ENCODE data around the gene POLR3E. TPM values are rescaled to one million over a fixed set of nuclear protein-coding genes. Genes with fewer than 3 reads are reported as not detected.

Gene POLR3E
- total RNA-seq, 1 experiment from 2014 or later, result 95.2 TPM

GRCh38 chr16:22282254-22282892, 14.8 kb upstream of the POLR3E start:
- Mint-ChIP-seq H3K27me3 (ENCODE audit: unreplicated experiment) (no peaks in the 10 kb centered on the region), H3K4me3 (ENCODE audit: low read depth, unreplicated experiment) (no peak overlapping the region), H3K4me1 (ENCODE audit: low read depth, unreplicated experiment) (no peaks in the 10 kb centered on the region), H3K27ac (ENCODE audit: unreplicated experiment) (no peak overlapping the region), H3K9me3 (ENCODE audit: low read depth, unreplicated experiment) (no peaks in the 10 kb centered on the region), H3K36me3 (ENCODE audit: insufficient read depth, unreplicated experiment) (peaks cover 36% of the 10 kb centered on the region)
- BruUV-seq (replicated peaks), result no TSS peak
- no peak for DNase-seq
- TF ChIP-seq CTCF (IDR thresholded peaks at IDR 0.05; ENCODE audit: unreplicated experiment), result no peak
- intact Hi-C loops (cut with micrococcal nuclease; ENCODE audit: unreplicated experiment), result no loop called here
- CTCF ChIA-PET, result interaction anchor here (0.6 kb wide), 1 partner anchor 1082 kb away, joined by 4 read pairs; no protein-coding TSS in a partner anchor

GRCh38 chr16:22284637-22285036, 12.6 kb upstream of the POLR3E start:
- intact Hi-C loops (cut with micrococcal nuclease; ENCODE audit: unreplicated experiment), result no loop called here
- H3K9me3 Mint-ChIP-seq (ENCODE audit: low read depth, unreplicated experiment), result no peaks in the 10 kb centered on the region
- no peak overlapping the region for H3K4me3 Mint-ChIP-seq (ENCODE audit: low read depth, unreplicated experiment)
- no peaks in the 10 kb centered on the region for H3K27me3 Mint-ChIP-seq (ENCODE audit: unreplicated experiment)
- no peak for TF ChIP-seq CTCF (IDR thresholded peaks at IDR 0.05; ENCODE audit: unreplicated experiment)
- no TSS peak for BruUV-seq (replicated peaks)
- peaks cover 37% of the 10 kb centered on the region for H3K36me3 Mint-ChIP-seq (ENCODE audit: insufficient read depth, unreplicated experiment)
- DNase-seq, result no peak
- H3K4me1 Mint-ChIP-seq (ENCODE audit: low read depth, unreplicated experiment), result no peaks in the 10 kb centered on the region
- CTCF ChIA-PET, result no interaction called here
- H3K27ac Mint-ChIP-seq (ENCODE audit: unreplicated experiment), result no peak overlapping the region

GRCh38 chr16:22285080-22285479, 12.1 kb upstream of the POLR3E start:
- no peak for DNase-seq
- Mint-ChIP-seq H3K27ac (ENCODE audit: unreplicated experiment) (no peak overlapping the region), H3K9me3 (ENCODE audit: low read depth, unreplicated experiment) (no peaks in the 10 kb centered on the region), H3K27me3 (ENCODE audit: unreplicated experiment) (no peaks in the 10 kb centered on the region), H3K4me3 (ENCODE audit: low read depth, unreplicated experiment) (no peak overlapping the region), H3K36me3 (ENCODE audit: insufficient read depth, unreplicated experiment) (peaks cover 34% of the 10 kb centered on the region), H3K4me1 (ENCODE audit: low read depth, unreplicated experiment) (no peaks in the 10 kb centered on the region)
- CTCF ChIA-PET, result no interaction called here
- BruUV-seq (replicated peaks), result no TSS peak
- intact Hi-C loops (cut with micrococcal nuclease; ENCODE audit: unreplicated experiment), result no loop called here
- TF ChIP-seq CTCF (IDR thresholded peaks at IDR 0.05; ENCODE audit: unreplicated experiment), result no peak

GRCh38 chr16:22291020-22291419, 6.2 kb upstream of the POLR3E start:
- Mint-ChIP-seq H3K27ac (ENCODE audit: unreplicated experiment) (no peak overlapping the region), H3K27me3 (ENCODE audit: unreplicated experiment) (no peaks in the 10 kb centered on the region), H3K9me3 (ENCODE audit: low read depth, unreplicated experiment) (no peaks in the 10 kb centered on the region), H3K4me3 (ENCODE audit: low read depth, unreplicated experiment) (no peak overlapping the region), H3K4me1 (ENCODE audit: low read depth, unreplicated experiment) (no peaks in the 10 kb centered on the region), H3K36me3 (ENCODE audit: insufficient read depth, unreplicated experiment) (peaks cover 13% of the 10 kb centered on the region)
- no peak for TF ChIP-seq CTCF (IDR thresholded peaks at IDR 0.05; ENCODE audit: unreplicated experiment)
- CTCF ChIA-PET, result no interaction called here
- no peak for DNase-seq
- intact Hi-C loops (cut with micrococcal nuclease; ENCODE audit: unreplicated experiment), result no loop called here
- BruUV-seq (replicated peaks), result no TSS peak

All from Calu3 (cell line).